SH-SY5Y (cell line): ENCODE results near the gene CSRP1.

Experiments
- GATA2 ChIP-seq: IDR thresholded peaks from 2 replicates; pipeline ENCODE4 v1.6.1; 2011; ENCODE audit warnings: mild to moderate bottlenecking, low read depth, low read length
- GATA3 ChIP-seq: IDR thresholded peaks from 2 replicates; pipeline ENCODE4 v1.6.1; 2011; ENCODE audit warnings: low read depth, mild to moderate bottlenecking, low read length, moderate library complexity

DNA sequence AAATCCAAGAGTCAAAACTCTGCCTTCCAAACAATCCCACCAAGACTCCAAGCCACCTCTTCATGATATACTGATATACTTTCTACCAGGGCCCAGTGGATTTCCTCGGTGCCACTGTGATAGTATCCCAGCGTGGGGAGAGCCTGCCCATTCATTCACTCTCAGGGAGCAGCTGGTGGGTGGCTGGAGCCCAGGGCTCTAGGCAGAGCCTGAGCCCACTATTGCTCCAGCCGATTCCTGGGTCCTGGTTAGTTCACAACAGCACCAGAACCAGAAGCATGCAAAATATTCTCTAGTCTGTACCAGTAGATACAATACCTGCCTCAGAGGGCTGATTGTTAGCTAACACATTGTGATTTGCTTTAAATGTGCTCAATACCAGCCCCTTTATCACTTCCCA lies 831 bp downstream of the CSRP1 start:
- TF ChIP-seq GATA2 (no peak), GATA3 (no peak)
